Endothelial cell of umbilical vein (primary cell): ENCODE measurements around the gene MFAP4. TPM values are rescaled to one million over a fixed set of nuclear protein-coding genes. Genes with fewer than 3 reads are reported as not detected.

Experiments
- BruUV-seq: library from RNA; stranded (reverse); fragments of 400-500 nt; replicated peaks from 2 replicates; lab custom pipeline; 2021; lab: Mats Ljungman, UMichigan
- CTCF ChIA-PET: fragments of 300-600, 350-600 bp; sonication (Branson Sonifier 250); formaldehyde crosslinking; loops from one replicate; lab custom pipeline; 2021; ENCODE audit warnings: antibody characterized with exemption, inconsistent platforms; lab: Charles Lee
- POLR2A ChIA-PET: fragments of 300-600, 350-600 bp; sonication (Branson Sonifier 250); formaldehyde crosslinking; loops from one replicate; lab custom pipeline; 2021; ENCODE audit warnings: antibody characterized with exemption, inconsistent platforms; lab: Charles Lee
- DNase-seq: peaks from one replicate; pipeline ENCODE4 v3.0.0-alpha.2; 2011; ENCODE audit warnings: low read depth, low spot score
- FAIRE-seq: peaks from 2 replicates; lab custom pipeline; 2011; peaks lifted over from hg19 to GRCh38; lab: Jason Lieb, UNC
- H2AFZ ChIP-seq: 2 replicates; pipeline ENCODE4 v1.6.0; 2012; ENCODE audit warnings: low read depth, low read length, control low read depth, inconsistent platforms
- H3K27ac ChIP-seq: 2 replicates; pipeline ENCODE4 v1.5.1; 2011; ENCODE audit warnings: low read depth, mild to moderate bottlenecking, control low read depth, low read length, moderate library complexity; ENCODE audit not compliant: insufficient read depth
- H3K27me3 ChIP-seq, 2 experiments: 2 replicates each; pipeline versions ENCODE4 v1.6.0 to v1.6.1; 2011; ENCODE audit warnings: low read length in 2 of 2, mixed read lengths in 1 of 2; ENCODE audit not compliant: control insufficient read depth in 2 of 2, insufficient read depth in 2 of 2
- H3K36me3 ChIP-seq, 2 experiments: 2 replicates in 1 of 2; 3 replicates in 1 of 2; pipeline ENCODE4 v1.5.1; 2011; ENCODE audit warnings: low read length in 2 of 2, mild to moderate bottlenecking in 1 of 2, moderate library complexity in 1 of 2; ENCODE audit not compliant: control insufficient read depth in 2 of 2, insufficient read depth in 2 of 2; ENCODE audit errors: extremely low read depth in 1 of 2
- H3K4me1 ChIP-seq: 3 replicates; pipeline ENCODE4 v1.5.1; 2011; ENCODE audit warnings: mild to moderate bottlenecking, low read length; ENCODE audit not compliant: control insufficient read depth, insufficient read depth; ENCODE audit errors: extremely low read depth
- H3K4me2 ChIP-seq: 2 replicates; pipeline ENCODE4 v1.6.1; 2011; ENCODE audit warnings: low read length, control low read depth, mixed read lengths; ENCODE audit not compliant: insufficient read depth
- H3K4me3 ChIP-seq, 3 experiments: fragments of 200-600 bp in 1 of 3; sonication (generic), shearing (Covaris generic) in 1 of 3; replicated peaks in 1 of 3; 2 replicates each; pipeline ENCODE4 v1.5.1; 2011 to 2016; ENCODE audit warnings: control low read depth in 3 of 3, low read length in 3 of 3, mild to moderate bottlenecking in 2 of 3, inconsistent platforms in 1 of 3, low read depth in 1 of 3, moderate library complexity in 1 of 3; ENCODE audit not compliant: insufficient read depth in 1 of 3
- H3K79me2 ChIP-seq: 2 replicates; pipeline ENCODE4 v1.6.0; 2012; ENCODE audit warnings: low read length, inconsistent platforms; ENCODE audit not compliant: control insufficient read depth, insufficient read depth
- H3K9ac ChIP-seq: replicated peaks from 2 replicates; pipeline ENCODE3; 2011; ENCODE audit warnings: low read length, control low read depth; ENCODE audit not compliant: insufficient read depth; ENCODE audit errors: extremely low read depth
- H3K9me1 ChIP-seq: replicated peaks from 3 replicates; pipeline ENCODE4 v1.6.0; 2011; ENCODE audit warnings: mild to moderate bottlenecking, low read length; ENCODE audit not compliant: control insufficient read depth, insufficient read depth; ENCODE audit errors: extremely low read depth
- H3K9me3 ChIP-seq: replicated peaks from 2 replicates; pipeline ENCODE4 v1.5.1; 2012; ENCODE audit warnings: low read length, inconsistent platforms; ENCODE audit not compliant: control insufficient read depth, insufficient read depth
- H4K20me1 ChIP-seq: replicated peaks from 2 replicates; pipeline ENCODE3; 2011; ENCODE audit warnings: mild to moderate bottlenecking, low read length; ENCODE audit not compliant: control insufficient read depth, insufficient read depth; ENCODE audit errors: extremely low read depth
- CTCF ChIP-seq, 2 donors: IDR thresholded peaks; 1 replicate in 1 of 2; 2 replicates in 1 of 2; pipeline ENCODE4 v1.5.1; 2011; ENCODE audit warnings: low read length in 2 of 2, mild to moderate bottlenecking in 2 of 2, moderate library complexity in 2 of 2, control low read depth in 1 of 2, inconsistent platforms in 1 of 2, low read depth in 1 of 2; ENCODE audit not compliant: insufficient read depth in 1 of 2; ENCODE audit errors: extremely low read depth in 1 of 2
- EZH2 ChIP-seq: IDR thresholded peaks from 2 replicates; pipeline ENCODE4 v1.6.1; 2012; ENCODE audit warnings: borderline replicate concordance, low read depth, mild to moderate bottlenecking, moderate library complexity, low read length, inconsistent platforms; ENCODE audit not compliant: severe bottlenecking
- FOS ChIP-seq: IDR thresholded peaks from 2 replicates; pipeline ENCODE4 v1.6.1; 2011; ENCODE audit warnings: mild to moderate bottlenecking, low read length, moderate library complexity, borderline replicate concordance; ENCODE audit not compliant: insufficient read depth
- GATA2 ChIP-seq: IDR thresholded peaks from 2 replicates; pipeline ENCODE4 v1.7.0; 2011; ENCODE audit warnings: low read depth, mild to moderate bottlenecking, moderate library complexity, mixed read lengths, low read length; ENCODE audit not compliant: insufficient read length, insufficient read depth
- JUN ChIP-seq: IDR thresholded peaks from 2 replicates; pipeline ENCODE4 v1.6.1; 2011; ENCODE audit warnings: borderline replicate concordance, low read depth; ENCODE audit not compliant: insufficient read length, insufficient read depth
- MAX ChIP-seq: IDR thresholded peaks from 2 replicates; pipeline ENCODE4 v1.6.1; 2011; ENCODE audit not compliant: insufficient read depth, insufficient read length
- MYC ChIP-seq: IDR thresholded peaks from one replicate; pipeline ENCODE4 v1.6.1; 2011; ENCODE audit warnings: mild to moderate bottlenecking, low read depth, low read length
- POLR2A ChIP-seq: IDR thresholded peaks from 2 replicates; pipeline ENCODE4 v1.6.1; 2012; ENCODE audit warnings: low read depth, mild to moderate bottlenecking, control low read depth, low read length
- POLR2AphosphoS5 ChIP-seq: IDR thresholded peaks from 2 replicates; pipeline ENCODE4 v1.6.1; 2012; ENCODE audit warnings: low read depth, mild to moderate bottlenecking, control low read depth, low read length, moderate library complexity; ENCODE audit not compliant: insufficient read depth
- dilution Hi-C: fragments of 300-500 bp; cut with MboI; formaldehyde crosslinking; loops from one replicate; pipeline ENCODE4 v1.15.0; 2019; ENCODE audit warnings: low sequenced_read_pairs; ENCODE audit not compliant: extremely low pct_ligation_motif_present
- intact Hi-C: fragments of 100-400 bp; cut with micrococcal nuclease; formaldehyde crosslinking; loops from one replicate; pipeline ENCODE4 v1.10.0; 2022
- polyA plus RNA-seq, 4 experiments: library from polyadenylated mRNA; depleted of rRNA in 3 of 4; stranded (reverse) in 3 of 4; unstranded in 1 of 4; fragments of >200 nt; gene quantifications; 2 replicates each; pipeline versions ENCODE4 v1.2.1 to v1.2.3, GENCODE V29; 2011 to 2012; ENCODE audit warnings: missing spikeins in 1 of 4
- total RNA-seq: library from RNA; stranded (reverse); gene quantifications from 2 replicates; pipeline ENCODE4 v1.2.3, GENCODE V29; 2021

The MFAP4 gene
- total and polyA plus RNA-seq, 2 donors (not counting 3 experiments of a cell fraction or from before 2014, with no cell fraction given): not detected

GRCh38 chr17:19409509-19409908, 22.5 kb upstream of the MFAP4 start:
- POLR2A ChIA-PET: no interaction called here
- no TSS peak for BruUV-seq
- no peak for FAIRE-seq

More at GRCh38 chr17:19409509-19409908, 22.5 kb upstream of the MFAP4 start:
- Histone ChIP-seq H2AFZ (no peak overlapping the region), H3K9me1 (no peaks in the 10 kb centered on the region), H3K36me3 (no peaks in the 10 kb centered on the region), H3K27me3 (peaks cover 4 to 7% of the 10 kb centered on the region in 2 experiments), H3K79me2 (no peaks in the 10 kb centered on the region), H4K20me1 (no peaks in the 10 kb centered on the region), H3K4me1 (no peaks in the 10 kb centered on the region), H3K9me3 (no peaks in the 10 kb centered on the region), H3K4me2 (no peak overlapping the region), H3K4me3 (no peak overlapping the region), H3K9ac (no peak overlapping the region), H3K27ac (no peak overlapping the region)
- TF ChIP-seq POLR2AphosphoS5 (no peak), EZH2 (no peak), MAX (no peak), FOS (no peak), CTCF (IDR thresholded peaks at IDR 0.05; ENCODE audit: extremely low read depth in 1 of 2, insufficient read depth in 1 of 2, low read depth in 1 of 2, low read length in 2 of 2) (no peak), GATA2 (no peak), JUN (no peak), POLR2A (no peak), MYC (no peak)
- dilution Hi-C loops (no loop called here), intact Hi-C loops (no loop called here)
- CTCF ChIA-PET: interaction anchor here (1.6 kb wide), 1 partner anchor 45 kb away, joined by 4 read pairs; no protein-coding TSS in a partner anchor
- DNase-seq: no peak
